Astrocyte of the spinal cord (primary cell): ENCODE measurements around the gene HCRTR1.
A peak's percentile ranks its signal among the peaks of the same experiment; 100 is the strongest.

Source experiments
- DNase-seq: peaks from one replicate; pipeline ENCODE4 v3.0.0; 2011; ENCODE audit warnings: low read depth, low spot score
- H3K4me3 ChIP-seq: 2 replicates; pipeline ENCODE4 v1.5.1; 2011; ENCODE audit warnings: low read depth, mild to moderate bottlenecking, low read length, moderate library complexity
- CTCF ChIP-seq: IDR thresholded peaks from 2 replicates; pipeline ENCODE4 v1.5.1; 2012; ENCODE audit warnings: low read depth, mild to moderate bottlenecking, low read length, inconsistent platforms
- in situ Hi-C: cut with HindIII; loops from 2 replicates; pipeline ENCODE4 v1.10.0; 2017; ENCODE audit warnings: low sequenced_read_pairs

HCRTR1 gene

GRCh38 chr1:31654474-31654776 is 36.9 kb downstream of the HCRTR1 start:
- TF ChIP-seq CTCF: no peak
- in situ Hi-C loops: no loop called here
- no peak overlapping the region for H3K4me3 ChIP-seq
- DNase-seq: no peak

GRCh38 chr1:31655104-31655503 is 37.6 kb downstream of the HCRTR1 start:
- in situ Hi-C loops: no loop called here
- H3K4me3 ChIP-seq: no peak overlapping the region
- no peak for TF ChIP-seq CTCF
- no peak for DNase-seq

- no peak overlapping the region for H3K4me3 ChIP-seq
- in situ Hi-C loops: no loop called here
- TF ChIP-seq CTCF: no peak
- DNase-seq: no peak
These were observed 38.3 kb downstream of the HCRTR1 start for GRCh38 chr1:31655756-31656155.

- TF ChIP-seq CTCF: no peak
- in situ Hi-C loops: no loop called here
- no peak overlapping the region for H3K4me3 ChIP-seq
- DNase-seq: no peak
These were observed 39.7 kb downstream of the HCRTR1 start for GRCh38 chr1:31657020-31657804.

GRCh38 chr1:31657972-31658510 is 40.6 kb downstream of the HCRTR1 start:
- no peak overlapping the region for H3K4me3 ChIP-seq
- DNase-seq: no peak
- no peak for TF ChIP-seq CTCF
- in situ Hi-C loops: no loop called here

- peak; percentile 27 for DNase-seq
- H3K4me3 ChIP-seq: no peak overlapping the region
- in situ Hi-C loops: no loop called here
- TF ChIP-seq CTCF: no peak
These were observed 41.2 kb downstream of the HCRTR1 start for GRCh38 chr1:31658721-31659120.
